Activated T-helper 1 cell treated with Interleukin-2 at 50 U/mL for 16 hours (primary cell): ENCODE results near the gene ADO.

Experiments
- DNase-seq: peaks from one replicate; pipeline ENCODE4 v3.0.0-alpha.2; 2020; ENCODE audit warnings: low read depth

Gene ADO

DNA sequence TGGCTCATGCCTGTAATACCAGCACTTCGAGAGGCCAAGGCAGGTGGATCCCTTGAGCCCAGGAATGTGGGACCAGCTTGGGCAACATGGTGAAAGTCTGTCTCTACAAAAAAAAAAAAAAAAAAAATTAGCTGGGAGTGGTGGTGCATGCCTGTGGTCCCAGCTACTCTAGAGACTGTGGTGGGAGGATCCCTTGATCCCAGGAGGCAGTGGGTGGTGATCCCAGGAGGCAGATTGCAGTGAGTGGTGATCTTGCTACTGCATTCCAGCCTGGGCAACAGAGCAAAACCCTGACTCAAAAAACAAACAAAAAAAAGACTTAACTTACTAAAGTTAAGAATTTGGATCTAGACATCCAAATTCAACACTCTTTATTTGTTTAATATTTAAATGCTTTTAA lies 10.2 kb upstream of the ADO start:
- DNase-seq: no peak

GRCh38 chr10:62795100-62795499 lies 9.4 kb upstream of the ADO start:
- no peak for DNase-seq

GRCh38 chr10:62795762-62796161 lies 8.8 kb upstream of the ADO start:
- DNase-seq: no peak

- DNase-seq: no peak
Measured at GRCh38 chr10:62796896-62797295, 7.6 kb upstream of the ADO start.

DNA sequence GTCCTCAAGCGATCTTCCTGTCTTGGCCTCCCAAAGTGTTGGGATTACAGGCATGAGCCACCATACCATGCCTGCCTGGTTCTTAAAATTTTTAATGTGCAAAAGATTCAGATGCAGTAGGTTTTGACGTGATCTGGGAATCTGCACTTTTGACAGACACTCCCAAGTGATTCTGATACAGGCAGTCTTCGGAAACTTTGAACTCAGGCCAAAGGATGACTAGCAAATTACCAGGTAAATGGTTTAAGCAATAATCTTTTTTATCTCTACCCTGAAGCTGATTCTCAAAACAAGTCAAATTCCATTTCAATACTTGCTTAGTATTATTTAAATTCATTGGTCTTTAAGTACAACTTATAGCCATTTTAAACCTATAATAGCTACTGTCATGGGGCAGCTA lies 2.6 kb upstream of the ADO start:
- DNase-seq: no peak

- no peak for DNase-seq
Measured at GRCh38 chr10:62803724-62804355, 680 bp upstream of the ADO start.

DNA sequence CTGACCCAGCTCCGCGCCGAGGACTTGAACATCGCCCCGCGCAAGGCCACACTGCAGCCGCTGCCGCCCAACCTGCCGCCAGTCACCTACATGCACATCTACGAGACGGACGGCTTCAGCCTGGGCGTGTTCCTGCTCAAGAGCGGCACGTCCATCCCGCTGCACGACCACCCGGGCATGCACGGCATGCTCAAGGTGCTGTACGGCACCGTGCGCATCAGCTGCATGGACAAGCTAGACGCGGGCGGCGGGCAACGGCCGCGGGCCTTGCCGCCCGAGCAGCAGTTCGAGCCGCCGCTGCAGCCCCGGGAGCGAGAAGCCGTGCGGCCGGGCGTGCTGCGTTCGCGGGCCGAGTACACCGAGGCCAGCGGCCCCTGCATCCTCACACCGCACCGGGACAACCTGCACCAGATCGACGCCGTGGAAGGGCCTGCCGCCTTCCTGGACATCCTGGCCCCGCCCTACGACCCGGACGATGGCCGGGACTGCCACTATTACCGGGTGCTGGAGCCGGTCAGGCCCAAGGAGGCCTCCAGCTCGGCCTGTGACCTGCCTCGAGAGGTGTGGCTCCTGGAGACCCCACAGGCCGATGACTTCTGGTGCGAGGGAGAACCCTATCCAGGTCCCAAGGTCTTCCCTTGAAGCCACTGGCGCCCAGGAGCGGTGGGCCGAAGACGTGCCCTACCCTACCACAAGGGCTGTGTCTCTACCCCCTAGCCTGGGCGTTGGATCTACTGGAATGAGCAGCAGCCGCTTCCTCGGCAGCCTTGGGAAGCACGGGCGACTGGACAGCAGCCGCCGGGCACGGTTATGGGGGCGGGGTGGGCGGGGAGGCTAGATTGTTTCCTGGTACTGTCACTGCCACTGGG lies 945 bp downstream of the ADO start:
- no peak for DNase-seq

DNA sequence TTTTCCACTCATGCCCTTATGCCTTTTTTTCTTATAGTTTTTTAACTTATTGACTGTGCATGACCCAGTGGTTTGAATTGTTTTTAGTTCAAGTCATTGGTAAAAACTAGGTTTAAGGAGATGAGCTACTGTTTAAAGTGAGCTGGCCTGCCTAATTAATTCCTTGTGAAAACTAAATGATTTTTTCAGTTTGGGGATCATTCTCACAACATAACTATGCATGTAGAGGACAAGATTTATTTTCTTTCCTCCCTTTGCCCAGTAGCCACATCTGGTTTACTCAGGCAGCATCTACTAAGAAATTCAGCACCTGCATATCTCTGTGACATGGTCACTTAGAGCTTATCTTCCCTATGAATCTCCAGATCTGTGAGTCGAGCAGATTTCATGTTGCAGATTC lies 1.7 kb downstream of the ADO start:
- no peak for DNase-seq

DNA sequence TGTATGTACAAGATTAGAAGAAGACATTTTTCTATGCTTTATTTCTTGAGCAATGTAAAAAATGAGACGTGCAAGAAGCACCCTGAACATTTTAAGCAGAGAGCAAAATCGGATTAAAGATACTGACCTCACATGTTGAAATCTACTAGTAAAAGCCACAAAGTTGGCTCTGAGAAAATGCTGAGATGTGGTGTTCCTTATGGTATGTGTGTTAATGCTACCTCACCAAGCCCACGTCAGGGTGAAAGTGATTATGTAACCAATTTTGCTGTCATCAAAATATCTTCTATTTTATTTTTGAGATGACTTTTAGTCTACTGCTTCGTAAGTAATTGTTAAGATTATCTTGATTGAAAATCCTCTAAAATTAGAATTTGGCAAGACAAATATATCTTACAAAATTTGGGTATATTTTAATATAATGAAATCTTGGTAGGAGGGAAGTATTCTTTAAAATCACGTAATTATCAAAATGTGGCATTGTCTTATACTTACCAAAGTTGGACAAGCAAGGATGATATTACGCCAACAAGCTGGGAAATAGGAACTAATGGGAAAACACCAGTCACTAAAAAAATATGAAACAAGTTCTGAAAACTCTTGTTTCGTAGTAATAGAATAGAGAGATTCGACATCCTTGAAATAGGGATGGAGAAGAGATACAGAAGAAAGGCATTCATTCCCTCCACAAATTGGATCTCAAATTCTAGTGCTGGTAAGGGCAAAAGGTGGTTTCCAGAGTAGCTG lies 5.8 kb downstream of the ADO start:
- no peak for DNase-seq

DNA sequence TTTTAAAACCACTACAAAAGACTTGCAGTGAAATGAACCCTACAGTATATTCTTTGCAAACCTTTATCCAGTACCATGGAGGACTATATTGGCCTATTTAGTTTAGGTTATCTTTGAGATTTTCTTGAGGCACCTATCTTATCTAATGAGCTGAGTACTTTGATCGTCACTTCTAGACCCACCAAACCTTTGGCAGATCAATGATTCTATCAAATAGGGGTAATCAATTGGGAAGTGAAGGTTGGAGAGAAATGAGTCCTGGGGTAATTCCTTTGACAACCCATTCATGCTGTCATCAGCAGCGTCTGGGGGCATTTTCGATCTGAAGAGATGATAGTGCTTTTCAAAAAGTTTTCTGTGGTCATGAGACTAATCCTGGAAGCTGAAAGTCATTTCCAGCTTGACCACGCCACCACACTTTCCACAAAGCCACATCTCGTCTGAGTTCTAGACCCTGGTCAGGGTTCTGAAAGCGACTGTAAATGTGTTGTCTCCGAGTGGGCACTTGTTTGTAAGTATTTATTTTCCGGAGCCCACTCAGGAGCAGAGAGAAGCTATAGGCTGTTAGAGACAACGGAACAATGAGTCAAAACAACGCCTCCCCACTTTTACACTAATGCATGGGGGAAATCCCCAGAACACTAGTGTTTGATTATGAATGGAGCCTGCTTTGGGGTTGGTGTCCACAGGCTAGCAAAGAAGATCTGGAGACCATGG lies 6.8 kb downstream of the ADO start:
- DNase-seq: no peak

GRCh38 chr10:62812672-62813439 lies 8.3 kb downstream of the ADO start:
- no peak for DNase-seq

DNA sequence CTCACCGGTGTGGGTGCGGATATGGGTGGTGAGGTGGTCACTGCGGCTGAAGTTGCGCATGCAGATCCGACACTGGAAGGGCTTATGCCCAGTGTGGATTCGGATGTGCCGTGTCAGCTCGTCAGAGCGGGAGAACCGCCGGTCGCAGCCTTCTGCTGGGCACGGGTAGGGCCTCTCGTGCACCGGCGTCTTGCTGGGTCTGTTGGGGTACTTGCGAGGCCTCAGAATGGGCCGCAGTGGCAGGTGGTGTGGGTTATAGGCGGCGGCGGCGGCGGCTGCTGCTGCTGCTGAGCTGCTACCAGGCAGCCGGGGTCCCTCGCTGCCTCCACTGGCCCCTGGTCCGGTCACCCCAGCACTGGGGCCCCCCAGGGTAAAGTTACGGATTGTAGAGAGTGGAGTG lies 8.9 kb downstream of the ADO start:
- no peak for DNase-seq

GRCh38 chr10:62813981-62814380 lies 9.5 kb downstream of the ADO start:
- DNase-seq: no peak

GRCh38 chr10:62814756-62815380 lies 10.3 kb downstream of the ADO start:
- no peak for DNase-seq

DNA sequence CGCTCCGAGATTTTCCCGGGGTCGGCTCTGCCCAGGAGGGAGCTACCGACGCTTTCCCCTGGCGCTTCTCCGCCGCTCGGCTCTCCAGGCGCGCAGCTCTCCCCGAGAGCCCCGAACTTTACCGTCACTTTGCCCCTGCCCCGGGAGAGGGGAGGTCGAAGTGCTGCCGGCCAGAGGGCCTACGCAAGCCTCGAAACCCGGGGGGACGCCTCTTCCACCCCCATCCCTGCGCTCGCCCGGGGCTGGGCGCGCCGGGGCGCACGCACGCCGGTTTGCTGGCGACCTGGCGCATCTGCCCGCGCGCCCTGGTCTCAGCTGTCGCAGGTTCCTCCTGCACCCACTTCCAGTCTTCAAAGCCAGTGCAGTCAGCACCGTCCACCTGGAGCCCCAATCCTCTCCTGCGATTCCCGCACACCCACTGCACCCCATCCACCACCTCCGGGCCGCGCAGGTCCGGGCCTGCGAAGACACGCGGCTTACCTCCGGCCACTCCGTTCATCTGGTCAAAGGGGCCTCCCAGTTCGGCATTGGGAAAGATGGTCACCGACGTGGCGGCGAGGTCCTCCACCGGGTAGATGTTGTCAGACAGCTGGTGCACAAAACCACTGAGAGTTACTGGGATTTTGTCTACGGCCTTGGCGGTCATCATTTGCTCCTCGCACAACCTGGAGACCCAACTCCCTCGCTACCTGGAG lies 11.0 kb downstream of the ADO start:
- DNase-seq: no peak

DNA sequence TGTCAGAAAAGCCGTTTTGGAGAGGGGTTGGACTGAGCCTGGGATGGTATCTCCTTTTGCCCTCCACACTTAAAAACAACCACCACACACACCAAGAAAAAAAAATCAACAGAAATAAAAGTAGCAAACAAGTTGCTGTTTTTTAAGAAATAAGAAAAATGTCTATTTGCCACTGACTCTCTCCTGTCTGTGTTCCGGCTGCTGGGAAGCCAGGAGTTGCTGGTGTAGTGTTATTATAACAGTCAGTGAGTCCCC lies 11.5 kb downstream of the ADO start:
- no peak for DNase-seq

DNA sequence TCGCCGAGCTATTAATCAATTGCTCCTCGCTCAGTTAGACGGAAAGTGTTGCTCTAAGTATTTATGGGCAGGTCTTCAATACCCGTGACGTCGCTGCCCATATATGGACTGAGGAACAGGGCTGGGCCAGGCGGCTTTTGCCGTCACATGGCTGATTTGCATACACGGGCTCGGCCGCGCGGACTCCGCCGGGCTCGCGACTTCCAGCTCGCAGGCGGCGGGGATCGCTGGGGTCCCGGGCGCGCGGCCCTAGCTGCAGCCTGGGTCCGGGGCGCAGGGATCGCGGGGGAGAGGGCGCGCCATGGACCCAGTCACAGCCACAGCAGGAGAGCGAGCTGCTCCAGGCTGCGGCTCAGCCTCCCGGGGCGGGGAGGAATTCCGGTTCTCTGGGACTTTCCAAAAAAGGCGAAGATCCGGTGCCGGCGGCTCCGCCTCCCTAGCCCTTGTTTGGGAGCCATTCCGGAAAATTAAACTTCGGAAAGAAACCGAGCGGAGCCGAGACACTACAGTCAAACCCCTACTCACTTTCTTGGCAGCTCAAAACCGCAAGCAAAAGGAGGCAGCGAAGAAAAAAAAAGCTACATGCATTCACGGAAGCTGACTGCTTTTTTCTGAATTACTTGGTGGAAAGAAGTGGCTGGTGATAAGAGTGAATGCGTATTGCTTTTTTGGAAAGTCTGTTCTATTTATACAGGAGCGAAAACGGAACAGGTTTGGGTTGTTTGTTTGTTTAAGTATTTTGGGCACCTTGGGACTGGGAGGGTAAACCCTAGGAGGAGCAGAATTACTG lies 12.0 kb downstream of the ADO start, which contains the start of gene EGR2:
EGR2 (minus strand) TSS at position 36 of the 790 bp plus-strand sequence. CDS start 337 bp downstream, outside the sequence.
- peak; percentile 90 for DNase-seq

DNA sequence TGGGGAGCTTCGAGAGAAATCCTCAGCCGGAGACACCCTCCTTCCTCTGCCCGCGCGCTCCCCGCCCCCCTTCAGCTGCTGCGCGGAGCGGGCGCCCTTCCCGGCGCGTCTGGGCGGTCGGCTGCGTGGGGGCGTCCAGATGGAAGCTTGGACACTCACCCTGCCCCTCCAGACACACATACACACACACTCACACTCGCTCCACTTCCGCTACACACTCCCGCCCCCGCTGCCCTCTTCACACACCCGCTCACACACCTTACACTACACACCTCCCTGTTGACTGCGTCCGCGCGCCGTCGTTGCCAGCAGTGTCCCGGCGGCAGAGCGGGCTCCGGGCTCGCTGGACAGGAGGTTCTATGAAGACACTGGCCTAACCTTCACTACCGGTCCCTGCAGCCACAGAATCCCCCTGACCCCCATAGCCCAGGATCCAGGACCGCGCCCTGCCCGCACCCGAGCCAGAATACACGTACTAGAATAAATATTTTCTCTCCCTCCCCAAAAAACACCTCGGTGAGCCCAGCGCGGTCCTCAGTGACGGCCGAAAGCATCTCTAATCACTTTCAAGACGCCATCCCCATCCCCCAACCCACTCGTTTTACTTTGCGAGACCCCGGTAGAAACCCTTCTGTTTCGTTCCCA lies 12.7 kb downstream of the ADO start:
- no peak for DNase-seq

DNA sequence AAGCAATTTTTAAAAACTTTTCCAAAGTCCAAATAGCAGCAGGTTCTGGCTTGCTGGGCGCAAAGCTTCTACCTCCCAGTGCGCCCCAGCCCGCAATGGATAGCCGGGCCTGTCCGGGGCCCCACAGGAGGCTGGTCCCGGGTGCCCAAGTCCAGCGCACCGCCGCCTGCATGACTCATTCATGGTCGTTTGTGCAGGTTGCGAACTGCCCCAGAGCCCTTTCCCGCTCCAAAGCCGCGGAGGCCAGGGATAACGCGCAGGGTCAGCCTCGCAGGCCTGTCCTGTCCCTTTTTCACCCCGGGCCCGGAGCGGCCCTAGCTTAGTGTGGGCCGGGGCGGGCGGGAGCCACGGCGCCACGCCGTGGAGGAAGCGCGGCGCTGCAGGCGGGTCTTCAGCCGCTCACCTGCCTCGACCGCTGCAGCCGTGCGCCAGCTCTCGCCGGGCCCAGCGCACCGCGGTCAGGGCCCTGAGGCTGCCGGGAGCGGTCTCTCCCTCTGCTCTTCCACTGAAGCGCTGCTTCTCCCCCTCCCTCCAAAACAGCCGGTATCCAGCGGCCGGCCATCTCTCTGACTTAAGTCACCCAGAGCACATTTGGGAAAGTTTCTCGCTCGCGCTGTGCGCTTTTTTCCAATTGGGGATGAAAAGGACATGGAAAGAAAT lies 13.4 kb downstream of the ADO start:
- DNase-seq: peak; percentile 49
